ENCODE data around the gene GADD45G. TPM values are rescaled to one million over a fixed set of nuclear protein-coding genes. Genes with fewer than 3 reads are reported as not detected.

GADD45G gene
- total RNA-seq, 1 donor from 2014 or later = 1.9 TPM

- peaks cover 41% of the 10 kb centered on the region for H3K27me3 Mint-ChIP-seq
- H3K36me3 Mint-ChIP-seq (ENCODE audit: insufficient read depth) = no peaks in the 10 kb centered on the region
- H3K9me3 Mint-ChIP-seq (ENCODE audit: low read depth) = no peaks in the 10 kb centered on the region
- no peak for DNase-seq (ENCODE audit: low spot score, unreplicated experiment)
- no peak overlapping the region for H3K27ac Mint-ChIP-seq
- H3K4me1 Mint-ChIP-seq (ENCODE audit: low read depth) = peaks cover 14% of the 10 kb centered on the region
- no peak for TF ChIP-seq CTCF (IDR thresholded peaks at IDR 0.05; ENCODE audit: unreplicated experiment)
- H3K4me3 Mint-ChIP-seq (ENCODE audit: low read depth) = no peak overlapping the region
Measured at GRCh38 chr9:89628601-89629000, 23.8 kb downstream of the GADD45G start.

- no peaks in the 10 kb centered on the region for H3K36me3 Mint-ChIP-seq (ENCODE audit: insufficient read depth)
- TF ChIP-seq CTCF (IDR thresholded peaks at IDR 0.05; ENCODE audit: unreplicated experiment) = no peak
- peaks cover 13% of the 10 kb centered on the region for H3K4me1 Mint-ChIP-seq (ENCODE audit: low read depth)
- no peaks in the 10 kb centered on the region for H3K9me3 Mint-ChIP-seq (ENCODE audit: low read depth)
- no peak overlapping the region for H3K27ac Mint-ChIP-seq
- no peak overlapping the region for H3K4me3 Mint-ChIP-seq (ENCODE audit: low read depth)
- no peak for DNase-seq (ENCODE audit: low spot score, unreplicated experiment)
- peaks cover 43% of the 10 kb centered on the region for H3K27me3 Mint-ChIP-seq
Measured at GRCh38 chr9:89629081-89629976, 24.5 kb downstream of the GADD45G start.

GRCh38 chr9:89630508-89630907 is 25.7 kb downstream of the GADD45G start:
- DNase-seq (ENCODE audit: low spot score, unreplicated experiment) = no peak
- peaks cover 13% of the 10 kb centered on the region for H3K4me1 Mint-ChIP-seq (ENCODE audit: low read depth)
- no peaks in the 10 kb centered on the region for H3K9me3 Mint-ChIP-seq (ENCODE audit: low read depth)
- TF ChIP-seq CTCF (IDR thresholded peaks at IDR 0.05; ENCODE audit: unreplicated experiment) = no peak
- peaks cover 52% of the 10 kb centered on the region for H3K27me3 Mint-ChIP-seq
- no peaks in the 10 kb centered on the region for H3K36me3 Mint-ChIP-seq (ENCODE audit: insufficient read depth)
- H3K4me3 Mint-ChIP-seq (ENCODE audit: low read depth) = no peak overlapping the region
- no peak overlapping the region for H3K27ac Mint-ChIP-seq

- no peak for TF ChIP-seq CTCF (IDR thresholded peaks at IDR 0.05; ENCODE audit: unreplicated experiment)
- H3K27me3 Mint-ChIP-seq = peaks cover 56% of the 10 kb centered on the region
- peaks cover 10% of the 10 kb centered on the region for H3K4me1 Mint-ChIP-seq (ENCODE audit: low read depth)
- no peak for DNase-seq (ENCODE audit: low spot score, unreplicated experiment)
- H3K9me3 Mint-ChIP-seq (ENCODE audit: low read depth) = no peaks in the 10 kb centered on the region
- H3K36me3 Mint-ChIP-seq (ENCODE audit: insufficient read depth) = no peaks in the 10 kb centered on the region
- H3K4me3 Mint-ChIP-seq (ENCODE audit: low read depth) = no peak overlapping the region
- H3K27ac Mint-ChIP-seq = no peak overlapping the region
Measured at GRCh38 chr9:89631384-89631783, 26.6 kb downstream of the GADD45G start.

GRCh38 chr9:89632192-89632733 is 27.5 kb downstream of the GADD45G start:
- H3K4me1 Mint-ChIP-seq (ENCODE audit: low read depth) = peaks cover 5% of the 10 kb centered on the region
- no peaks in the 10 kb centered on the region for H3K9me3 Mint-ChIP-seq (ENCODE audit: low read depth)
- no peak for DNase-seq (ENCODE audit: low spot score, unreplicated experiment)
- H3K27me3 Mint-ChIP-seq = peaks cover 51% of the 10 kb centered on the region
- H3K4me3 Mint-ChIP-seq (ENCODE audit: low read depth) = no peak overlapping the region
- H3K27ac Mint-ChIP-seq = no peak overlapping the region
- no peak for TF ChIP-seq CTCF (IDR thresholded peaks at IDR 0.05; ENCODE audit: unreplicated experiment)
- no peaks in the 10 kb centered on the region for H3K36me3 Mint-ChIP-seq (ENCODE audit: insufficient read depth)

All from progenitor cell of endocrine pancreas (in vitro differentiated cells).